Fibroblast of lung (primary cell): ENCODE data around the gene FASTK.

Source experiments
- EZH2 ChIP-seq: IDR thresholded peaks from 2 replicates; pipeline ENCODE4 v1.5.1; 2012; ENCODE audit warnings: low read length, control low read depth, mild to moderate bottlenecking; ENCODE audit errors: missing control alignments
- TF ChIP-seq, protein P1 (sequence below), 2 donors: IDR thresholded peaks in 1 of 2; conservative IDR thresholded peaks in 1 of 2; 1 replicate in 1 of 2; 2 replicates in 1 of 2; pipeline ENCODE4 v1.5.1; 2011 to 2012; ENCODE audit warnings: low read length in 2 of 2, control low read depth in 1 of 2, inconsistent platforms in 1 of 2, low read depth in 1 of 2, mild to moderate bottlenecking in 1 of 2

- TF ChIP-seq, protein P1, sequence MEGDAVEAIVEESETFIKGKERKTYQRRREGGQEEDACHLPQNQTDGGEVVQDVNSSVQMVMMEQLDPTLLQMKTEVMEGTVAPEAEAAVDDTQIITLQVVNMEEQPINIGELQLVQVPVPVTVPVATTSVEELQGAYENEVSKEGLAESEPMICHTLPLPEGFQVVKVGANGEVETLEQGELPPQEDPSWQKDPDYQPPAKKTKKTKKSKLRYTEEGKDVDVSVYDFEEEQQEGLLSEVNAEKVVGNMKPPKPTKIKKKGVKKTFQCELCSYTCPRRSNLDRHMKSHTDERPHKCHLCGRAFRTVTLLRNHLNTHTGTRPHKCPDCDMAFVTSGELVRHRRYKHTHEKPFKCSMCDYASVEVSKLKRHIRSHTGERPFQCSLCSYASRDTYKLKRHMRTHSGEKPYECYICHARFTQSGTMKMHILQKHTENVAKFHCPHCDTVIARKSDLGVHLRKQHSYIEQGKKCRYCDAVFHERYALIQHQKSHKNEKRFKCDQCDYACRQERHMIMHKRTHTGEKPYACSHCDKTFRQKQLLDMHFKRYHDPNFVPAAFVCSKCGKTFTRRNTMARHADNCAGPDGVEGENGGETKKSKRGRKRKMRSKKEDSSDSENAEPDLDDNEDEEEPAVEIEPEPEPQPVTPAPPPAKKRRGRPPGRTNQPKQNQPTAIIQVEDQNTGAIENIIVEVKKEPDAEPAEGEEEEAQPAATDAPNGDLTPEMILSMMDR (conservative IDR thresholded peaks at IDR 0.05 in 1 of 2, IDR thresholded peaks at IDR 0.05 in 1 of 2; ENCODE audit: low read depth in 1 of 2, low read length in 2 of 2), result peak in 1 of 2 donors; percentile 7
- TF ChIP-seq EZH2, result no peak
These were observed 44.8 kb upstream of the FASTK start for GRCh38 chr7:151125470-151125845.
